Astrocyte (in vitro differentiated cells and primary cell): ENCODE results near the gene SIRT5.

Experiments
- CTCF ChIP-seq: IDR thresholded peaks from 2 replicates; pipeline ENCODE4 v1.5.1; 2011; ENCODE audit warnings: low read depth, mild to moderate bottlenecking, inconsistent platforms, low read length, moderate library complexity; ENCODE audit not compliant: insufficient read depth
- EZH2 ChIP-seq: IDR thresholded peaks from 2 replicates; pipeline ENCODE4 v1.6.1; 2012; ENCODE audit warnings: mild to moderate bottlenecking, low read length, inconsistent platforms; ENCODE audit not compliant: insufficient read depth

DNA sequence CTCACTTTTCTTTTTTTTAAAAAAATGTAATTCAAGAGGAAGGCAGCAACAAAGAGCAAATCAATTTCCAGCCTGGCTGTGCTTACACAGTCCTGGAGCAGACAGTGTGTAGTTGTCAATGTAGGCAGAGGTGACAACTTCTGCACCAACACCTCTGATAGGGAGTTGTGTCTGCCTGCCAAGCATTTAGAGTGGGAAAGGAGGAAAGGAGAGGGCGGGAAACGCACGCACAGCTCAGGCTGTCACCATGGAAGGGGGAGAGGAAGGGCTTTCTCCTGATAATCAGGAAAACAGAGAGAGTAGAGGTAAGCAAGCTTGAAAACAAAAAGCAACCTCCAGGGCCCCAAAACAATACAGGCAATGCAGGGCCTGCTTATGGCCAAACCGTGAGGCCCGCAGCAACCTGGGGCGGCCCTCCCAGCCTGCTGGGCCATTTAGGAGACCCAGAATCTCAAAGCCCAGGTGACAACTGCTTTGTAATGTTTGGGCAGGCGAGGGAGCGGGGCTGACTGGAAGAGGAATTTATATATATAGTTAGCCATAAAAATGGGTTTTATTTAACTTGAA lies 45.5 kb upstream of the SIRT5 start:
- TF ChIP-seq CTCF (no peak), EZH2 (no peak)
